Glutamatergic neuron (in vitro differentiated cells): ENCODE measurements around the gene KCNN3. TPM values are rescaled to one million over a fixed set of nuclear protein-coding genes. Genes with fewer than 3 reads are reported as not detected.

Source experiments
- DNase-seq: peaks from one replicate; pipeline ENCODE4 v3.0.0; 2022
- H3K27ac Mint-ChIP-seq: one replicate; pipeline ENCODE4 v1.8.0; 2020; ENCODE audit warnings: mild to moderate bottlenecking, mixed read lengths, inconsistent platforms; ENCODE audit not compliant: unreplicated experiment
- H3K27me3 Mint-ChIP-seq: one replicate; pipeline ENCODE4 v1.8.0; 2020; ENCODE audit warnings: mild to moderate bottlenecking, moderate library complexity, mixed read lengths, inconsistent platforms; ENCODE audit not compliant: unreplicated experiment
- H3K36me3 Mint-ChIP-seq: one replicate; pipeline ENCODE4 v1.8.0; 2020; ENCODE audit warnings: mild to moderate bottlenecking, mixed read lengths, inconsistent platforms; ENCODE audit not compliant: unreplicated experiment
- H3K4me1 Mint-ChIP-seq: one replicate; pipeline ENCODE4 v1.8.0; 2020; ENCODE audit warnings: mild to moderate bottlenecking, low read depth, mixed read lengths, inconsistent platforms; ENCODE audit not compliant: unreplicated experiment
- H3K4me3 Mint-ChIP-seq: one replicate; pipeline ENCODE4 v1.8.0; 2020; ENCODE audit warnings: mild to moderate bottlenecking, mixed read lengths, inconsistent platforms; ENCODE audit not compliant: unreplicated experiment
- H3K9me3 Mint-ChIP-seq: one replicate; pipeline ENCODE4 v1.8.0; 2020; ENCODE audit warnings: mild to moderate bottlenecking, moderate library complexity, mixed read lengths, inconsistent platforms; ENCODE audit not compliant: unreplicated experiment
- total RNA-seq: library from RNA; stranded (reverse); fragmentation: NEBNext Ultra II Directional; extraction: Animal tissue kit (Norgen Biotek cat#: 25700); gene quantifications from one replicate; pipeline ENCODE4 v1.2.1, GENCODE V29; 2021; ENCODE audit not compliant: unreplicated experiment
- TF ChIP-seq, protein P1 (sequence below): fragments of 200-600 bp; sonication (generic); IDR thresholded peaks from one replicate; pipeline ENCODE4 v1.5.0; 2021; ENCODE audit not compliant: partially characterized antibody, unreplicated experiment

Gene KCNN3
- total RNA-seq, 1 donor from 2014 or later: 3.8 TPM

DNA sequence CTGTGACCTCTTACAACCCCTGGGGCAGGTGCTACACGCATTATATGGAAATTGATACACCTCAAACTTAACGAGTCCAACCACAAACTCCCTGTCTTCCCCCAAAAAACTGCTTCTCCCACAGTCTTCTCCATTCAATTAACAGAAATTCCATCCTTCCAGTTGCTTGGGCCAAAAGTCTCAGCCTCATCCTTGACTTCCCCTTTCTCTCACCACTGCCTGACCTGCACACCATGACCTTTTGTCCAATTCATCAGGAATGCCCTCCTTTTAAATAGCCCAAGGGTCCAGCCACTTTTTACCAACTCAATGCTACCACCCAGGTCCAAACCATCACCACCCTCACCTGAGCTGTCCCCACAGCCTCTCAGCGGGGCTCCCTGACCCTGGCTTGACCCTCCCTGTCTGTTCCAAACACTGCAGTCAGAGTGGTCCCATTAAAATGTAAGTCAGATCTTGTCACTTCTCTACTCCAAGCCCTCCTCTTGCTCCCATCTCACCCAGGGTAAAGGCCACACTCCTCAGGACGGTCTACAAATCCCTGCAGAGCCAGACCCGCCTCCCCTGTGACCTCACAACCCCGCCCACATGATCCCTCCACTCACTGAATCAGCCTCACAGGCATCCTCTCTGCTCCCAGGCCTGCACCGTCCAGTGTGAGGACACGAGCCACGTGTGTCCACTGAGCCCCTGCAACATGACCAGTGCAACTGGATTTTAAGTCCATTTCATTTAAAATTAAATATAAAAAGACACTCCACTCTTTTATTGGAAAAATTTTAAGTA lies 18.5 kb downstream of the KCNN3 start:
- no peaks in the 10 kb centered on the region for H3K36me3 Mint-ChIP-seq
- H3K4me1 Mint-ChIP-seq: peaks cover 34% of the 10 kb centered on the region
- DNase-seq: peak; percentile 60
- no peak overlapping the region for H3K27ac Mint-ChIP-seq
- H3K4me3 Mint-ChIP-seq: no peak overlapping the region
- H3K27me3 Mint-ChIP-seq: peaks cover 6% of the 10 kb centered on the region
- TF ChIP-seq, protein P1, sequence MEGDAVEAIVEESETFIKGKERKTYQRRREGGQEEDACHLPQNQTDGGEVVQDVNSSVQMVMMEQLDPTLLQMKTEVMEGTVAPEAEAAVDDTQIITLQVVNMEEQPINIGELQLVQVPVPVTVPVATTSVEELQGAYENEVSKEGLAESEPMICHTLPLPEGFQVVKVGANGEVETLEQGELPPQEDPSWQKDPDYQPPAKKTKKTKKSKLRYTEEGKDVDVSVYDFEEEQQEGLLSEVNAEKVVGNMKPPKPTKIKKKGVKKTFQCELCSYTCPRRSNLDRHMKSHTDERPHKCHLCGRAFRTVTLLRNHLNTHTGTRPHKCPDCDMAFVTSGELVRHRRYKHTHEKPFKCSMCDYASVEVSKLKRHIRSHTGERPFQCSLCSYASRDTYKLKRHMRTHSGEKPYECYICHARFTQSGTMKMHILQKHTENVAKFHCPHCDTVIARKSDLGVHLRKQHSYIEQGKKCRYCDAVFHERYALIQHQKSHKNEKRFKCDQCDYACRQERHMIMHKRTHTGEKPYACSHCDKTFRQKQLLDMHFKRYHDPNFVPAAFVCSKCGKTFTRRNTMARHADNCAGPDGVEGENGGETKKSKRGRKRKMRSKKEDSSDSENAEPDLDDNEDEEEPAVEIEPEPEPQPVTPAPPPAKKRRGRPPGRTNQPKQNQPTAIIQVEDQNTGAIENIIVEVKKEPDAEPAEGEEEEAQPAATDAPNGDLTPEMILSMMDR: no peak
- peaks cover 4% of the 10 kb centered on the region for H3K9me3 Mint-ChIP-seq

DNA sequence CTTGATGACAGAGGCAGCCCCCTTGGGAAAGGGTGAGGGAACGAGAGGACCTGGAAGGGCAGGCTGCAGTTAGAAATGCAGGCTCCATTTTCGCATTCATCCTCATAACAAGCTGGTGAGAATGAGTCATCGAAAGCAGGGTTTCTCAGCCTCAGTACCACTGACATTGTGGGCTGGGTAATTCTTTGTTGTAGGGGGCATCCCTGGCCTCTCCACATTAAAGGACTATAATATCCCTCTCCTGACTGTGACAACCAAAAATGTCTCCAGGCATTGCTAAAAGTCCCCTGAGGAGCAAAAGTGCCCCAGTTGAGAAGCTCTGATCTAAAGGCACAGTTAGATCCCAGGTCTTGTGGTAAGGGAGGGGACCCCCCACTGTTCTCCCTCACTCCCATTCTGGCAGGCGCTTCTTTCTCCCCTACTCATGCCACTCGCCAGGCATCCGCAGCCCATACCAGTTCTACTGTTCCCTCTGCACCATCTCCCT lies 20.4 kb downstream of the KCNN3 start:
- Mint-ChIP-seq H3K9me3 (peaks cover 1% of the 10 kb centered on the region), H3K4me3 (peak overlapping the region; percentile 1), H3K4me1 (peaks cover 40% of the 10 kb centered on the region), H3K27ac (peak overlapping the region; percentile 10), H3K36me3 (no peaks in the 10 kb centered on the region), H3K27me3 (peaks cover 6% of the 10 kb centered on the region)
- no peak for DNase-seq
- TF ChIP-seq, protein P1: no peak

DNA sequence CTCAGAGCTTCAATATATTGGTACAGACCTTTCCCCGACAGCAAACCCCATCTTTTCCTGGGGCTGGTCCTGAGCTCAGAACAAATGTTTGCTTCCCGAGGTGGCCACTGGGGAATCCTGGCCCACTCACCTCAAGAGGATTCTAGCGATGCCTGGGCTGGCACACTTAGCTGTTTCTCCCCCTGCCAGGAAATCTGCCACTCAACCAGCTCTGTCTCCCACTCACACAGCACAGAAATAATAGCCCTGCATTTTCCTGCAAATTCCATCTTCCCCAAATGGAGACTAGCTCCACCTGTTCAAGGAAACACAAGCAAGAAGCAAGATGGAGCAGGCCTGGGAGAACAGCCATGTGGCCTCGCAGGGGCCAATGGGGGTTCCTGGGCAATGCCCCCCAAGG lies 21.1 kb downstream of the KCNN3 start:
- Mint-ChIP-seq H3K27me3 (peaks cover 6% of the 10 kb centered on the region), H3K36me3 (no peaks in the 10 kb centered on the region), H3K4me1 (peaks cover 46% of the 10 kb centered on the region), H3K4me3 (no peak overlapping the region), H3K9me3 (peaks cover 1% of the 10 kb centered on the region), H3K27ac (no peak overlapping the region)
- TF ChIP-seq, protein P1: no peak
- no peak for DNase-seq

DNA sequence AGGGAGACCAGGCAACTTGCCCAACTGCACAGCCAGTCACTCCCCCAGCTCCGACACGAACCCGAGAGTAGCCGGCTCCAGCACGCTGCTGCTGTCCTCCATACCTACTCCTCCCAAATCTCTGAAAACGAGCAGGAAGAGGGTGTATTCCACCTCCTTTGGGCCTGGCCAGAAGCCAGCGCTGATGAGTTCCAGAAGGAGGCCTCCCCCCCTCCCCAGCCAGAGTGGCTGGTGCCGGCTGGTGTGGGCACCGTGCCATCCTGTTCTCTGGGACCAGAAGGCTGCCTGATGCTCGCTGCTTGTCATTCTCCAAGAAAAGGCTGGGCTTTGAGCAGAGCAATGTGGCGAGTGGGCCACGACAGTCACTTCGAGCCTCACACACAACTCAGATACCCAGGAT lies 22.2 kb downstream of the KCNN3 start:
- no peak for DNase-seq
- H3K9me3 Mint-ChIP-seq: peaks cover 8% of the 10 kb centered on the region
- TF ChIP-seq, protein P1: no peak
- H3K4me1 Mint-ChIP-seq: peaks cover 55% of the 10 kb centered on the region
- no peaks in the 10 kb centered on the region for H3K36me3 Mint-ChIP-seq
- H3K27me3 Mint-ChIP-seq: peaks cover 6% of the 10 kb centered on the region
- H3K27ac Mint-ChIP-seq: no peak overlapping the region
- no peak overlapping the region for H3K4me3 Mint-ChIP-seq
